ENCODE data around the gene PALD1. TPM values are rescaled to one million over a fixed set of nuclear protein-coding genes. Genes with fewer than 3 reads are reported as not detected.

PALD1 gene
- total and polyA plus RNA-seq, 2 of the 13 experiments (the other 11 are each of a cell fraction or from before 2014, with no cell fraction given): 0.07 to 0.09 TPM

DNA sequence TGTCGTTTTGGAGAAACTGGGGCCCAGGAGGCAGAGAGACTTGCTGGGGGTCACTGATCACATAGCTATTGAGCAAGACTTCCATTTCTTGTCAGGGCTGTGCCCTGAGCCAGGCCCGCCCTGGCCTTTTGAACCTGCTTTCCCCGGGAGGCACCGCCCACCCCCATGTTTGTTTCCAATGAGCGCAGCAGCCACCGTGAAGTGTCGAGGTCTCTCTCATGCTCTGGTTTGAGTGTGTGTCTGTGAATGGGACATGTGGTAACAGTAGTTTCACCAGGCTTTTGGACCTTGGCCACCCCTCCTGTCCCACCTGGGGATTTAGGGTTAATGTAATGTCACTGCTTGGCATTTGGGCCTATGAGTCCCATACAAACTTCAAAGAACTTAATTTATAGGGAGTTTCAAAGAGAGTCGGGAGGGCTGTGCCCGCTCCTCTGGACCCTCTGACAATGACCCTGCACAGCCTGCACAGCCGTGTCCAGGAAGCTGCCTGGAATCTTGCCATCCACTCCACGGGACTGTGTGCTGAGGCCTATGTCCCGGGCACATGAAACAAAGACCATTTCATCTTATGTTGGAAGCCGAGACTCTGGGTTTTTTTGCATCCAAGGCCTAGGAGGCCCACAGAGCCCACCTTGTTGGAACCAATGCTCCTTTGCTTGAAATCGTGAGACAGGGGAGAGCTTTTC lies 117.7 kb downstream of the PALD1 start (continued):
- TF ChIP-seq, protein P1, sequence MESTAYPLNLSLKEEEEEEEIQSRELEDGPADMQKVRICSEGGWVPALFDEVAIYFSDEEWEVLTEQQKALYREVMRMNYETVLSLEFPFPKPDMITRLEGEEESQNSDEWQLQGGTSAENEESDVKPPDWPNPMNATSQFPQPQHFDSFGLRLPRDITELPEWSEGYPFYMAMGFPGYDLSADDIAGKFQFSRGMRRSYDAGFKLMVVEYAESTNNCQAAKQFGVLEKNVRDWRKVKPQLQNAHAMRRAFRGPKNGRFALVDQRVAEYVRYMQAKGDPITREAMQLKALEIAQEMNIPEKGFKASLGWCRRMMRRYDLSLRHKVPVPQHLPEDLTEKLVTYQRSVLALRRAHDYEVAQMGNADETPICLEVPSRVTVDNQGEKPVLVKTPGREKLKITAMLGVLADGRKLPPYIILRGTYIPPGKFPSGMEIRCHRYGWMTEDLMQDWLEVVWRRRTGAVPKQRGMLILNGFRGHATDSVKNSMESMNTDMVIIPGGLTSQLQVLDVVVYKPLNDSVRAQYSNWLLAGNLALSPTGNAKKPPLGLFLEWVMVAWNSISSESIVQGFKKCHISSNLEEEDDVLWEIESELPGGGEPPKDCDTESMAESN (CRISPR knock-in tag; conservative IDR thresholded peaks at IDR 0.05): no peak
- TF ChIP-seq, protein P2, sequence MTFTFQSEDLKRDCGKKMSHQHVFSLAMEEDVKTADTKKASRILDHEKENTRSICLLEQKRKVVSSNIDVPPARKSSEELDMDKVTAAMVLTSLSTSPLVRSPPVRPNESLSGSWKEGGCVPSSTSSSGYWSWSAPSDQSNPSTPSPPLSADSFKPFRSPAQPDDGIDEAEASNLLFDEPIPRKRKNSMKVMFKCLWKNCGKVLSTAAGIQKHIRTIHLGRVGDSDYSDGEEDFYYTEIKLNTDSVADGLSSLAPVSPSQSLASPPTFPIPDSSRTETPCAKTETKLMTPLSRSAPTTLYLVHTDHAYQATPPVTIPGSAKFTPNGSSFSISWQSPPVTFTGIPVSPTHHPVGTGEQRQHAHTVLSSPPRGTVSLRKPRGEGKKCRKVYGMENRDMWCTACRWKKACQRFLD (CRISPR knock-in tag; IDR thresholded peaks at IDR 0.05; ENCODE audit: borderline replicate concordance): no peak
- TF ChIP-seq ZNF569 (CRISPR knock-in tag; IDR thresholded peaks at IDR 0.05; ENCODE audit: borderline replicate concordance): no peak
- TF ChIP-seq ZNF296 (CRISPR knock-in tag; conservative IDR thresholded peaks at IDR 0.05): no peak
- TF ChIP-seq MTA1 (CRISPR knock-in tag; IDR thresholded peaks at IDR 0.05; ENCODE audit: borderline replicate concordance): no peak
- no peak for TF ChIP-seq ISX (CRISPR knock-in tag; conservative IDR thresholded peaks at IDR 0.05)
- no peak for TF ChIP-seq IRF2 (CRISPR knock-in tag; IDR thresholded peaks at IDR 0.05)
- TF ChIP-seq, protein P3, sequence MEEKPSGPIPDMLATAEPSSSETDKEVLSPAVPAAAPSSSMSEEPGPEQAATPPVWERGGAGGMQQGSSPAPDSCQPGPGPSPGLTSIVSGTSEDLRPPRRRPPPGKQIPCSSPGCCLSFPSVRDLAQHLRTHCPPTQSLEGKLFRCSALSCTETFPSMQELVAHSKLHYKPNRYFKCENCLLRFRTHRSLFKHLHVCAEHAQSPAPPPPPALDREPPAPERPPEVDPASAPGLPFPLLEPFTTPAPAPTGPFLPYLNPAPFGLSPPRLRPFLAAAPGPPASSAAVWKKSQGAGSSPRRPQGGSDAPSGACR (CRISPR knock-in tag; IDR thresholded peaks at IDR 0.05): no peak
- TF ChIP-seq, protein P4, sequence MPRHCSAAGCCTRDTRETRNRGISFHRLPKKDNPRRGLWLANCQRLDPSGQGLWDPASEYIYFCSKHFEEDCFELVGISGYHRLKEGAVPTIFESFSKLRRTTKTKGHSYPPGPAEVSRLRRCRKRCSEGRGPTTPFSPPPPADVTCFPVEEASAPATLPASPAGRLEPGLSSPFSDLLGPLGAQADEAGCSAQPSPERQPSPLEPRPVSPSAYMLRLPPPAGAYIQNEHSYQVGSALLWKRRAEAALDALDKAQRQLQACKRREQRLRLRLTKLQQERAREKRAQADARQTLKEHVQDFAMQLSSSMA (CRISPR knock-in tag; IDR thresholded peaks at IDR 0.05): 0 out of 2 replicates have a peak, but pooled peaks have one; percentile 75
- TF ChIP-seq ZNF24 (IDR thresholded peaks at IDR 0.05): no peak
- TF ChIP-seq MAZ (IDR thresholded peaks at IDR 0.05; ENCODE audit: borderline replicate concordance, low read depth, low read length): no peak
- TF ChIP-seq MAZ (CRISPR knock-in tag; IDR thresholded peaks at IDR 0.05; ENCODE audit: low read depth): no peak
- no peak for TF ChIP-seq MAFG (CRISPR knock-in tag; IDR thresholded peaks at IDR 0.05)
- TF ChIP-seq ZNF230 (CRISPR knock-in tag; IDR thresholded peaks at IDR 0.05): no peak
- TF ChIP-seq TCF12 (IDR thresholded peaks at IDR 0.05): no peak
- no peak for TF ChIP-seq TCF12 (CRISPR knock-in tag; IDR thresholded peaks at IDR 0.05)
- no peak for TF ChIP-seq ZNF121 (CRISPR knock-in tag; IDR thresholded peaks at IDR 0.05)
- TF ChIP-seq ZNF781 (CRISPR knock-in tag; IDR thresholded peaks at IDR 0.05; ENCODE audit: borderline replicate concordance, not compliant biosample characterization): no peak
- TF ChIP-seq RXRA (CRISPR knock-in tag; IDR thresholded peaks at IDR 0.05): peak; percentile 66; the same call in 1 of the 2 replicates
- peak; percentile 43; the same call in 1 of the 2 replicates for TF ChIP-seq MEIS2 (CRISPR knock-in tag; IDR thresholded peaks at IDR 0.05)
- TF ChIP-seq PHB2 (IDR thresholded peaks at IDR 0.05; ENCODE audit: partially characterized antibody): no peak
- TF ChIP-seq, protein P5, sequence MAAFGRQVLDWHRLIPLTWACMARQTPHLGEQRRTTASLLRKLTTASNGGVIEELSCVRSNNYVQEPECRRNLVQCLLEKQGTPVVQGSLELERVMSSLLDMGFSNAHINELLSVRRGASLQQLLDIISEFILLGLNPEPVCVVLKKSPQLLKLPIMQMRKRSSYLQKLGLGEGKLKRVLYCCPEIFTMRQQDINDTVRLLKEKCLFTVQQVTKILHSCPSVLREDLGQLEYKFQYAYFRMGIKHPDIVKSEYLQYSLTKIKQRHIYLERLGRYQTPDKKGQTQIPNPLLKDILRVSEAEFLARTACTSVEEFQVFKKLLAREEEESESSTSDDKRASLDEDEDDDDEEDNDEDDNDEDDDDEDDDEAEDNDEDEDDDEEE (CRISPR knock-in tag; IDR thresholded peaks at IDR 0.05): no peak
- no peak for TF ChIP-seq KLF12 (CRISPR knock-in tag; IDR thresholded peaks at IDR 0.05; ENCODE audit: borderline replicate concordance)
- no peak for TF ChIP-seq CENPX (CRISPR knock-in tag; IDR thresholded peaks at IDR 0.05)

Data from HepG2 (cell line).